KMS-11 (cell line): ENCODE results near the gene MUL1.

Source experiments
- H2AFZ ChIP-seq: fragments of 200-600 bp; sonication (generic); 2 replicates; pipeline ENCODE4 v1.6.1; 2016; ENCODE audit warnings: antibody characterized with exemption, mixed run types, low read depth
- H3K27ac ChIP-seq: fragments of 200-600 bp; sonication (generic); 2 replicates; pipeline ENCODE4 v1.6.1; 2016; ENCODE audit warnings: mild to moderate bottlenecking, mixed run types
- H3K27me3 ChIP-seq: fragments of 200-600 bp; sonication (generic); 2 replicates; pipeline ENCODE4 v1.6.1; 2017; ENCODE audit warnings: mild to moderate bottlenecking, low read depth, mixed run types, moderate library complexity; ENCODE audit not compliant: insufficient read depth
- H3K36me3 ChIP-seq: fragments of 200-600 bp; sonication (generic); 2 replicates; pipeline ENCODE4 v1.6.1; 2017; ENCODE audit warnings: mild to moderate bottlenecking, mixed run types; ENCODE audit not compliant: insufficient read depth
- H3K4me1 ChIP-seq: fragments of 200-600 bp; sonication (generic); 2 replicates; pipeline ENCODE4 v1.6.1; 2016; ENCODE audit warnings: mild to moderate bottlenecking, low read depth, mixed run types; ENCODE audit not compliant: poor library complexity, severe bottlenecking
- H3K4me2 ChIP-seq: fragments of 200-600 bp; sonication (generic); 2 replicates; pipeline ENCODE4 v1.7.0; 2016; ENCODE audit warnings: mild to moderate bottlenecking, mixed run types
- H3K4me3 ChIP-seq: fragments of 200-600 bp; sonication (generic); IDR thresholded peaks from 2 replicates; pipeline ENCODE4 v1.6.1; 2017; ENCODE audit warnings: low read depth, low read length, mixed read lengths; ENCODE audit not compliant: insufficient read depth
- H3K79me2 ChIP-seq: fragments of 200-600 bp; sonication (generic); 2 replicates; pipeline ENCODE4 v1.6.1; 2016; ENCODE audit warnings: low read depth, mixed run types; ENCODE audit not compliant: insufficient read depth
- H3K9ac ChIP-seq: fragments of 200-600 bp; sonication (generic); 2 replicates; pipeline ENCODE4 v1.6.1; 2016; ENCODE audit warnings: mild to moderate bottlenecking, mixed run types
- H4K20me1 ChIP-seq: fragments of 200-600 bp; sonication (generic); 2 replicates; pipeline ENCODE4 v1.6.1; 2016; ENCODE audit warnings: mild to moderate bottlenecking, mixed run types; ENCODE audit not compliant: insufficient read depth
- CTCF ChIP-seq: fragments of 200-600 bp; sonication (generic); conservative IDR thresholded peaks from 2 replicates; pipeline ENCODE4 v1.6.1; 2017; ENCODE audit warnings: low read depth, mild to moderate bottlenecking, antibody characterized with exemption, low read length, moderate library complexity, mixed read lengths

Gene MUL1

GRCh38 chr1:20472121-20472520 lies 35.8 kb downstream of the MUL1 start:
- no peak overlapping the region for H3K4me2 ChIP-seq
- peaks cover 47% of the 10 kb centered on the region for H3K27me3 ChIP-seq
- H3K36me3 ChIP-seq = no peaks in the 10 kb centered on the region
- H3K27ac ChIP-seq = no peak overlapping the region
- no peaks in the 10 kb centered on the region for H4K20me1 ChIP-seq
- H3K4me3 ChIP-seq = no peak overlapping the region
- H2AFZ ChIP-seq = no peak overlapping the region
- H3K79me2 ChIP-seq = no peaks in the 10 kb centered on the region
- H3K4me1 ChIP-seq = no peaks in the 10 kb centered on the region
- H3K9ac ChIP-seq = no peak overlapping the region
- no peak for TF ChIP-seq CTCF

- Histone ChIP-seq H3K4me1 (no peaks in the 10 kb centered on the region), H3K27ac (no peak overlapping the region), H2AFZ (no peak overlapping the region), H3K36me3 (no peaks in the 10 kb centered on the region), H4K20me1 (no peaks in the 10 kb centered on the region), H3K27me3 (peaks cover 43% of the 10 kb centered on the region), H3K9ac (no peak overlapping the region), H3K4me2 (no peak overlapping the region), H3K4me3 (no peak overlapping the region), H3K79me2 (no peaks in the 10 kb centered on the region)
- no peak for TF ChIP-seq CTCF
Measured at GRCh38 chr1:20470194-20470593, 37.8 kb downstream of the MUL1 start.

- Histone ChIP-seq H3K9ac (no peak overlapping the region), H3K4me1 (no peaks in the 10 kb centered on the region), H3K36me3 (no peaks in the 10 kb centered on the region), H3K4me2 (no peak overlapping the region), H3K79me2 (no peaks in the 10 kb centered on the region), H3K4me3 (no peak overlapping the region), H4K20me1 (no peaks in the 10 kb centered on the region), H3K27me3 (peaks cover 46% of the 10 kb centered on the region), H2AFZ (no peak overlapping the region), H3K27ac (no peak overlapping the region)
- no peak for TF ChIP-seq CTCF
Measured at GRCh38 chr1:20469406-20470076, 38.4 kb downstream of the MUL1 start.

GRCh38 chr1:20466273-20466672 lies 41.7 kb downstream of the MUL1 start:
- no peak overlapping the region for H2AFZ ChIP-seq
- H3K4me1 ChIP-seq = no peaks in the 10 kb centered on the region
- H3K36me3 ChIP-seq = no peaks in the 10 kb centered on the region
- H3K4me3 ChIP-seq = no peak overlapping the region
- peaks cover 33% of the 10 kb centered on the region for H3K27me3 ChIP-seq
- H4K20me1 ChIP-seq = no peaks in the 10 kb centered on the region
- no peak overlapping the region for H3K4me2 ChIP-seq
- H3K27ac ChIP-seq = no peak overlapping the region
- H3K9ac ChIP-seq = no peak overlapping the region
- no peaks in the 10 kb centered on the region for H3K79me2 ChIP-seq
- TF ChIP-seq CTCF = no peak
